GM19452 (cell line): Measurements from ENCODE around the gene DENND1C.

Source experiments
- ATAC-seq: cut with Tn5 transposase; IDR thresholded peaks from one replicate; pipeline ENCODE4 v1.9.1; 2021; ENCODE audit not compliant: unreplicated experiment

The DENND1C gene

DNA sequence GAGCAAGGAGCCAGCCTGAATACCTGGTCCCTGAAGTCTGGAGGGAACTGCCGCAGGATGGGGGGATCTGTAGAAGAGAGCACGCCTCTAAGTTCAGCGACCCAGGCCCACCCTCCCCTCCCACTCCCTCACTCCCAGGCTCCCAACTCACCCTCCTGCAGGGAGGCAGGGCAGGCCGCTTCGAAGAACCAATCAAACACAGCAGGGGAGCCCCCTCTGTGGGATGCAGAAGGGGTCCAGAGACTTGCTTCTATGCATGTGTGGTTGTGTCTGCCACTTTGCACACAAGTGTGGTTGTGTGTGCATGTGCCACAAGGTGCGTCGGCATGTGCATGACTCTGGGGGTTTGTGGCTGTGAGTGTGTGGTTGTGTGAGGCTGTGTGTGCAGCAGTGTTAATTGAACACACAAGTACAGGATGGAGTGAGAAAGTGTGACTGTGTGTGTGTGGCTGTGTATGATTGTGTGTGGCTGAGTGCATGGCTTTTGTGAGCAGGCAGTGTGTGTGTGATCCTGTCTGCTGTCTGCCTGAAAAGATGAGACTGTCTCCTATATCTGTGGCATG lies 1.7 kb downstream of the DENND1C start:
- no peak for ATAC-seq

DNA sequence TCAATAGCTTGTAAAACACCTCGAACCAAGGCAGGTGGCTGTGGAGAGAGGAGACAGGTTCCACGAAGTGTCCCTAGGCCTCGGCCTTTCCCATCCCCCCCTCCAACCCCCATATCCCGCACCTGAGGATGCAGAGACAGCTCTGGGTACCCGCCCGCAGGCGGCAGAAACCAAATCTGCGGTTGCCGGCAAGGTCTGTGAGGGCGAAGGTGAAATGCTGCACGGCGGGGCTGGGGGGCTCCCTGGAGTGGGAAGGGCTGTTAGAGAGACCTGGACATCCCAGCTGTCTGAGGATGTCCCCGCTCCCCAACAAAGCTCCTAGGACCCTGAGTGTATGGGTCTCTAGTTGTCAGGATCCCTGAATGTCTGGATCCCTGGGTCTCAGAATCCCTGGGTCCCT lies 2.8 kb downstream of the DENND1C start:
- no peak for ATAC-seq

DNA sequence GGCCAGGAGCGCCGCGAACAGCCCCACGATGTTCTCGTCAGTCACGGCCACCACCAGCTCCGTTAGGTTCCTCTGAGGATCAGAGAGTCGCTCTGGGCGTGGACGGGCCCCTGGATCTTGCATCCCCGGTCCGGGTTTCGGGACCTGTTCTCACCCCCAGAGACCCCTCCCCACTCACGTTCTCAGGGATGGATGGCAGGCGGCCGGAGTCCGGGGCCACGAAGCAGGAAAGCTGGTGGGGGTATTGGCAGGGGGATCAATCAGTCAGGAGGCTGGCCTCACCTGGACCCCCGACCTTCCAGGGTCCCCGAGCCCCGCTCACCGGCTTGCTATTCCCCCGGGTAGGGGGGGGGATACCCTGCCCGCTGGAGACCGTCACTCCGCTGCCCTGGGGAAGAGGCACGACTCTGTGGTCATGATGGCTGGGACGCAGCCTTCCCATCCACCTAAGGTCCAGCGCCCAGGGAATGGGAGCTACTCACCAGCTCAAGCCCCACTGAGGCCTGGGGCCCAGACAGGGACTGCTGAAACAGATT lies 4.6 kb downstream of the DENND1C start:
- no peak for ATAC-seq

DNA sequence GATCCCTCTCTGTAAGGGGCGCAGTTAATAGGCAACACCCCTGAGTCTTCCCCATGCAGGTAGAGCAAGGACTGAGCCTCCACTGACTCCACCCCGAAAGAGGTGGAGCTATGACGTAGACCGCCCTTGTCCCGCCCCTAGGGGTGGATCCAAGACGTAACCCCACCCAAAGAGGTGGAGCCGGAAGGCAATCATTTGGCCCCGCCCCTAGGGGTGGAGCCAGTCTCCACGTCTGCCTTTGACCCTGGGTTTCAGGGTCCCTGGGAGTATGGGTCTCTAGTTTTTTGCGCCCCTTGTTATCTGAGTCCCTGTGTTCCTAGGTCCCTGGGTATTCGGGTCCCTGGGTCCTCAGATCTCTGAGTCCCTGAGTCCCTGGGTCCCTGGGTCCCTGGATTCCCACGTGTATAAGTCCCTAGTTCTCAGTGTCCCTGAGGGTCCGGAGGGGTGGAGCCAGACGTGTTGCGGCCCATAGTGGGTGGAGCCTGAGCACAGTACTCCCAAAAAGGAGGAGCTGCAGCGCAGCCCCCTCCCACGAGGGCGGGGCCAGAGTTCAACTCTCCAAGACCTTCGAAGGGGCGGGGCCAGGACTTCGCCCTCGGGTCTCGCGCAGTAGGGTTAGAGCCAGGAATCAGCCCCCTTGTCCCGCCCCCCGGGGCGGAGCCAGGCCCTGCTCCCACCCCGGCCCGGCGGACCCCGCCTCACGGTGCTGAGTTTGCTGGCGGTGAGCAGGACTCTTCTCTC lies 5.3 kb downstream of the DENND1C start:
- ATAC-seq: no peak

DNA sequence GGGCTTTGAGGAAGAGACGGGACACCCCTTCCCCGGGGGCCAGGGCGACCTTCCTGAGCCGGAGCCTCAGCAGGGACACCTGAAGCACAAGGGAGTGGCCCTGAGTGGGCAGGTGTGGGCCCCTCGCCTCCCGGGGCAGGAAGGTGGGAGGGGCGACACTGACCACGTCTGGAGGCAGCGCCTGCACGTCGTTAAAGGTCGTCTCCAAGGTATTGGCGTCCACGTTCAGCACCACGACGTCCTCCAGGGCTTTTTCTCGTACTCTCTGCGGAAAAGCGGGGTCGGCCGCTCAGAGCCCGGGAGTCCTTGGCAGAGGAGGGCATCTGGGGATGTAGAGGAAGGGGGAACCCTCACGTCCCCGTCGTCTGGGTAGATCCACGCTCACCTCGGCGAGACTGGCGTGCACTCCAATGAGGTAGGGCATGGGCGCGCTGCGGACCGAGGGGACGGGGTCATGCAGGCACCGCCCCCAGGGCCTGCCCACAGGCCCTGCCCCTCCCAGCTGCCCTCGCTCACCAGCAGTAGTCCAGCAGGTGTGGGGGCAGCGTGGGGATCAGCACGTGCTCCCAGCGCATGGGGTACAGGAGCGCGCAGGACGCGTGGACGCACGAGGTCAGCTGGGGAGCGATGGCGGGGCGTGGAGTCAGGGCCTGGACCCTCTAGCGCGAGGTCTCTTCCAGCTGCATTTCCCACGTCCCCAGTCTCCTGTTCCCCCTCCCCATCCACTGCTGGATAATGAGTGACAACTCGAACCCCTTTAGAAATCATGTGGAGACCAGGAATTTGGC lies 6.1 kb downstream of the DENND1C start:
- no peak for ATAC-seq

DNA sequence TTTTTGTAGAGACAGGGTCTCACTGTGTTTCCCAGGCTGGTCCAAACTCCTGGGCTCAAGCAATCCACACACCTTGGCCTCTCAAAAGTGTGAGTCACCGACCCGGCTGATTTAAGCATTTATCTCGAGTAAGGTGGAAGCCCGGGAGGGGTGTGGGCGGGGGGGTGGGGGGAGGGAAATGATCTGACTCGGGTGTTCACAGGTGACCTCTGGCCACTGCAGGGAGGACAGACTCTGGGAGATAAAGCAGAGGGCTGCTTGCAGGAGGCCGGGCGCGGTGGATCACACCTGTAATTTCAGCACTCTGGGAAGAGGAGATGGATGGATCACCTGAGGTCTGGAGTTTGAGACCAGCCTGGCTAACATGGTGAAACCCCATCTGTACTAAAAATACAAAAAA lies 7.9 kb downstream of the DENND1C start:
- no peak for ATAC-seq

GRCh38 chr19:6472713-6473112 lies 8.9 kb downstream of the DENND1C start:
- ATAC-seq: no peak

DNA sequence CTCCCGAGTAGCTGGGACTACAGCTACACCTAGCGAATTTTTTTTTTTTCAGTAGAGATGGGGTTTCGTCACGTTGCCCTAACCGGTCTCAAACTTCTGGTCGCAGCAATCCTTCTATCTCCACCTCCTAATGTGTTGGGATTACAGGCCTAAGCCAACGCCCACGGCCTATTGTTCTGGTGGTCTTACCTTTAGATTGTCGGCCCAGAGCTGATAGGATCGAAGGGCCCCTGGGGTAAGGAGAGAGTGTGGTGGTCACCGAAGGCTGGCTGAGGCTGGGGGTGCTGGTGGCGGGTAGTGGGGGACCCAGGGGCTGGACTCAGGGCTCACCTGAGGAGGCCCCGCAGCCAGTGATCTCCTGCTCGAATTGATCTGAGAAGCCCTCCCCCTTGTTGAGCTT lies 10.5 kb downstream of the DENND1C start:
- no peak for ATAC-seq

- ATAC-seq: no peak
Observed at GRCh38 chr19:6470173-6470572, 11.4 kb downstream of the DENND1C start.

DNA sequence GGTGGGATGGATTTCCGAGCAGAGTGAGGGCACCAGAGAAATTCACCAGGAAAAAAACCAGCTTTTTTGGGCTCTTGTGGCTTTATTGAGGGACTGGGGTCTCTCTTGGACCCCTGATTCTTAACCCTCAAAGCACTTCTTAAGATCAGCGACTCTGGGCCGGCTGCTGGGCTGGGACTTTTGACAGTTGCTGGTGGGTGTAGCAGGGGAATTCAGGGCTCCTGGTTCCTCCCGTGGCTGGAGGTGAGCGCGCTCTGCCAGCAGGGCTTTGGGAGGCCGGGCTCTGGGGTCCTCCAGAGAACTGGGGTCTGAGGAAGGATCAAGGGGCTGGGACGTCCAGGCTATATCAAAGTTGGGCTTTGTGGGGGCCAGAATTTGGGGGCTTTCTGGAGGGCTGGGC lies 14.2 kb downstream of the DENND1C start:
- ATAC-seq: no peak

DNA sequence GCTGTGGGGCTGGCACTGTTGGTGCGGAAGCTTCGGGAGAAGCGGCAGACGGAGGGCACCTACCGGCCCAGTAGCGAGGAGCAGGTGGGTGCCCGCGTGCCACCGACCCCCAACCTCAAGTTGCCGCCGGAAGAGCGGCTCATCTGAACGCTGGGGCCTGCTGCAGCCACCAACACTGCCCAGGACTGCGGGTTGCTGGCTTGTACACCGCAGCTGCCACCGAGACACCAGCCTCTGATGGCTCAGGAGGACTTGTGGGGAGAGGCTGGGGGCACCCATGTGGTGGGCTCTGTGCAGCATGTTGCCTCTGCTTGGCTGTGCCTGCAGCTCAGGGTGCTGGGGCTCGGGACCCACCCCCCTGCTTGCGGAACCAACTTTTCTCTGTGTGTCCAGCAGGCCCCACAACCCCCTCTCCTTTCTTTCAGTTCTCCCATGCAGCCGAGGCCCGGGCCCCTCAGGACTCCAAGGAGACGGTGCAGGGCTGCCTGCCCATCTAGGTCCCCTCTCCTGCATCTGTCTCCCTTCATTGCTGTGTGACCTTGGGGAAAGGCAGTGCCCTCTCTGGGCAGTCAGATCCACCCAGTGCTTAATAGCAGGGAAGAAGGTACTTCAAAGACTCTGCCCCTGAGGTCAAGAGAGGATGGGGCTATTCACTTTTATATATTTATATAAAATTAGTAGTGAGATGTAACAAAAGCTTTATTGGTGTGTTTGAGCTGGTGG lies 14.9 kb downstream of the DENND1C start:
- ATAC-seq: no peak

DNA sequence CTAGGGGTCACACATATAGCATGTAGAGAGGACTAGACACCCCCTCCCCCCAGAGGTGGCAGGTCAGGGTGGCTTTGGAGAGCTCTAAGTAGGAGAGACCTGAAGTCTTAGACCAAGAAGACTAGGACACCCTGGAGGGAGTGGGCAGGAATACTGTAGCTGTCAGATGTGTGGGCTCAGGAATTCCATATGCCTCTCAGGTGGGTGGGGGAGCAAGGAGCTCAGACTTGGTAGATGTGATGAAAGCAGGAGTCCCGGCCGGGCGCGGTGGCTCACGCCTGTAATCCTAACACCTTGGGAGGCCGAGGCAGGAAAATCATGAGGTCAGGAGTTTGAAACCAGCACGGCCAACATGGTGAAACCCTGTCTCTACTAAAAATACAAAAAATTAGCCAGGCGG lies 15.9 kb downstream of the DENND1C start:
- ATAC-seq: no peak

GRCh38 chr19:6465006-6465405 lies 16.6 kb downstream of the DENND1C start:
- no peak for ATAC-seq

DNA sequence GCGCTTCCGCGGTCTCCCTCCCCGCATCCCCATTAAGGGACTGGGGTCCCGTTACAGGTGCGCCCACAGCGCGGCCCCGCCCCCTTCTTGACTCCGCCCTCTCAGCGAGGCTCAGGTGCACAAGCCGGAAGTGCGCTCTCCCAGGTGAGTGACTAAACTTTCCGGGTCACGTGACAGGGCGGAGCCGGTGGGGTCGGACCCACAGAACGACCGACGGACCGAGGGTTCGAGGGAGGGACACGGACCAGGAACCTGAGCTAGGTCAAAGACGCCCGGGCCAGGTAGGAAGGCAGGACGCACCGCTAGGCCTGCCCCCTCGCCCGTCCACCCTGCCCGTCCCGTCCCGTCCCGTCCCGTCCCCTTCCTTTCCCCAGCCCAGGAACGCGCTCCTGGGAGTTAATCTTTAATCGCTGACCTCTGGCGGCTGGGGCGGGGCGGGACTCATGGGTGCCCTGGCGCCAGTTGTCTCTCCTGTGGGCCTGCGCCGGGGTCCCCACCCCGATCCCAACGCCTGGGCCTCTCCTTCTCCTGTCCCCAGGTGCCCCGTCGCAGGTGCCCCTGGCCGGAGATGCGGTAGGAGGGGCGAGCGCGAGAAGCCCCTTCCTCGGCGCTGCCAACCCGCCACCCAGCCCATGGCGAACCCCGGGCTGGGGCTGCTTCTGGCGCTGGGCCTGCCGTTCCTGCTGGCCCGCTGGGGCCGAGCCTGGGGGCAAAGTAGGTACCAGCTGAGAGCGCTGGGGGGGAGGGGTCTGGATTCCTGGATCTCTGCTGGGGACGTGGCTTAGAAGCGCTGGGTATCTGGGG lies 17.3 kb downstream of the DENND1C start, which contains the start of gene CRB3:
Gene CRB3 (plus strand): TSS at position 202 of the 804 bp plus-strand sequence. CDS start 431 bp downstream, at position 633.
- no peak for ATAC-seq

- ATAC-seq: peak; percentile 76
Observed at GRCh38 chr19:6460099-6460884, 21.3 kb downstream of the DENND1C start.

DNA sequence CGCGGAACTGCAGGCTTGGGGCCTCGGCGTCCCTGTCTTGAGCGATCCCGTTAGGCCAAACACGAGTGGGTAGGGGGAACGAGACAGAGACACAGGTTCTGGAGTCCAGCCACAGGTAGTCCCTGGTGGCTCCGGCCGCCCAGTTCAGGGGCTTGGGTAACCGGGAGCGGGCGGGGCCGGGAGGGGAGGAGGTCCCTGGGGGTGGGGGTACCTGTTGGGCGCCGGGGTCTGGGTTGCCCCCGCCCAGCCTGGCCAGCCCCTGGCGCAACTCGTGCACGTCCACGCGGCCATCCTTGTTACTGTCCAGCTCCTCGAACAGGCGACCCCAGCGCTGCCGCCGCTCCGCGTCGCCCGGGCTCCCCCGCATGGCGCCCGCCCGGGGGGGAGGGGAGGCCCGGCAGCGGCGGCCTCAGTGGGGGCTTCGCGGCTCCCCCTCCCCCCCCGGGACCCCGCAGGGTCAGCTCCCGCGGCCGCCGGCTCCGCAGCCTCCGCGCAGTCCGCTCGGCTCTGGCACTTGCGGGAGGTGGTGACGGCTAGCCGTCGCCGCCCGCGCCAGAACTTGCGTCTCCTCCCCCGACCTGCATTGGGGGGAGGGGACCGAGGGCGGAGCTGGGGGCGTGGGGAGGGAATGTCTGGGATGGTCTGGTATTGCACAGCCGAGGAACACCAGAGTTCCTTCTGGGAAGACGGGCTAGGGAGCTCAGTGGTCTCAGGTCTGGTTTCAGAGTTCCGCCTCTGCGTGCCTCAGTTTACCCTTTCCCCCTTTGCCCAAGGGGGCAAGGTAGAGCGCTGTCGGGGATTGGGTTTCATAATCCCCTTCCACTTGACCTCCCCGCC lies 22.1 kb downstream of the DENND1C start, which contains the start of gene SLC25A23:
Gene SLC25A23 (minus strand): TSS at position 531 of the 837 bp plus-strand sequence. CDS start 164 bp downstream, at position 367.
- peak; percentile 34 for ATAC-seq

- ATAC-seq: no peak
Observed at GRCh38 chr19:6458695-6459261, 22.8 kb downstream of the DENND1C start.
